Body of pancreas (tissue), 4 donors: ENCODE measurements around the gene BANP. TPM values are rescaled to one million over a fixed set of nuclear protein-coding genes. Genes with fewer than 3 reads are reported as not detected.
A peak's percentile ranks its signal among the peaks of the same experiment; 100 is the strongest.

Source experiments
- ATAC-seq: fragments of 150-250 bp; one replicate; pipeline ENCODE4 v1.9.1; 2016
- DNase-seq, 4 donors: peaks; one replicate each; pipeline ENCODE4 v3.0.0-alpha.2; 2019
- H3K27ac ChIP-seq, 4 donors: fragments of 200-600 bp; sonication (generic); 1 replicate in 3 of 4; 2 replicates in 1 of 4; pipeline versions ENCODE4 v1.5.1 to v1.6.1; 2016 to 2019; ENCODE audit warnings: mild to moderate bottlenecking in 1 of 4, mixed read lengths in 1 of 4, moderate library complexity in 1 of 4
- H3K27me3 ChIP-seq, 2 donors: fragments of 200-600 bp; sonication (generic); one replicate each; pipeline ENCODE4 v1.6.0; 2016; ENCODE audit warnings: mild to moderate bottlenecking in 1 of 2
- H3K36me3 ChIP-seq, 2 donors: fragments of 200-600 bp; sonication (generic); replicated peaks in 1 of 2; 2 replicates each; pipeline ENCODE4 v1.5.1; 2016; ENCODE audit warnings: low read depth in 2 of 2; ENCODE audit not compliant: insufficient read depth in 1 of 2
- H3K4me1 ChIP-seq: fragments of 200-600 bp; sonication (generic); one replicate; pipeline ENCODE4 v1.6.0; 2016
- H3K4me3 ChIP-seq, 2 donors: fragments of 200-600 bp; sonication (generic); 1 replicate in 1 of 2; 2 replicates in 1 of 2; pipeline ENCODE4 v1.5.1; 2016 to 2019
- H3K9me3 ChIP-seq, 3 donors: fragments of 200-600 bp; sonication (generic); 1 replicate in 2 of 3; 2 replicates in 1 of 3; pipeline ENCODE4 v1.5.1; 2016
- CTCF ChIP-seq, 7 experiments: fragments of 450-650 bp in 4 of 7; fragments of 200-600 bp in 3 of 7; sonication (generic) in 3 of 7; IDR thresholded peaks; one replicate each; pipeline ENCODE4 v1.5.1; 2016 to 2019; ENCODE audit warnings: antibody characterized with exemption in 7 of 7
- POLR2A ChIP-seq, 3 donors: fragments of 450-650 bp; IDR thresholded peaks; one replicate each; pipeline ENCODE4 v1.6.1; 2016; ENCODE audit warnings: antibody characterized with exemption in 3 of 3, mild to moderate bottlenecking in 2 of 3
- WGBS, 2 donors: methylation state at CpG; one replicate each; pipeline ENCODE4 v1.1.5; 2017; 5-methylcytosine and 5-hydroxymethylcytosine counted together
- intact Hi-C: fragments of 100-400 bp; cut with DNase I; formaldehyde crosslinking; loops from one replicate; pipeline ENCODE4 v1.15.1; 2023
- total RNA-seq, 2 donors: library from RNA; depleted of rRNA; stranded (reverse); fragments of >200 nt; gene quantifications; one replicate each; pipeline ENCODE4 v1.1.0, GENCODE V29; 2016

The BANP gene
- total RNA-seq, 2 donors from 2014 or later, result 19.1 to 20.2 TPM

GRCh38 chr16:87949071-87949744, 2.0 kb upstream of the BANP start:
- no peak for TF ChIP-seq CTCF (IDR thresholded peaks at IDR 0.05)
- no peak for TF ChIP-seq POLR2A (IDR thresholded peaks at IDR 0.05)
- H3K27me3 ChIP-seq, result no peaks in the 10 kb centered on the region
- H3K27ac ChIP-seq, result peak overlapping the region in 1 of 4 donors; percentile 20
- peaks cover 44% of the 10 kb centered on the region for H3K4me1 ChIP-seq
- H3K9me3 ChIP-seq, result no peaks in the 10 kb centered on the region
- ATAC-seq (no peak), DNase-seq (no peak)
- H3K36me3 ChIP-seq, result no peaks in the 10 kb centered on the region
- no peak overlapping the region for H3K4me3 ChIP-seq
- intact Hi-C loops, result no loop called here
- WGBS, 2 donors, result 75 to 76% methylated on average over 16 of the region's 16 CpGs

- H3K27ac ChIP-seq, result peak overlapping the region; percentile 79 to 95 (median 94)
- H3K36me3 ChIP-seq, result no peaks in the 10 kb centered on the region
- H3K9me3 ChIP-seq, result no peaks in the 10 kb centered on the region
- intact Hi-C loops, result no loop called here
- H3K4me3 ChIP-seq, result peak overlapping the region; percentile 62 to 71
- DNase-seq (peak in 2 of 4 donors; percentile 30 to 33), ATAC-seq (no peak)
- TF ChIP-seq POLR2A (IDR thresholded peaks at IDR 0.05), result peak in 1 of 3 donors; percentile 29
- TF ChIP-seq CTCF (IDR thresholded peaks at IDR 0.05), result peak in 1 of 7 experiments; percentile 7
- WGBS, 2 donors, result 1% methylated on average over 28 to 73 of the region's 82 CpGs
- peaks cover 36% of the 10 kb centered on the region for H3K4me1 ChIP-seq
- no peaks in the 10 kb centered on the region for H3K27me3 ChIP-seq
These were observed 611 bp downstream of the BANP start for GRCh38 chr16:87951552-87952538.

- ATAC-seq, result no peak
- DNase-seq, result no peak
- WGBS, 2 donors, result 84 to 92% methylated on average over 16 of the region's 16 CpGs
- Histone ChIP-seq H3K27ac (peak overlapping the region in 2 of 4 donors; percentile 94 to 95), H3K36me3 (no peaks in the 10 kb centered on the region), H3K4me1 (peaks cover 36% of the 10 kb centered on the region), H3K9me3 (no peaks in the 10 kb centered on the region), H3K4me3 (no peak overlapping the region), H3K27me3 (no peaks in the 10 kb centered on the region)
- intact Hi-C loops, result no loop called here
- TF ChIP-seq CTCF (IDR thresholded peaks at IDR 0.05), result no peak
- no peak for TF ChIP-seq POLR2A (IDR thresholded peaks at IDR 0.05)
These were observed 1.5 kb downstream of the BANP start for GRCh38 chr16:87952751-87953150.

GRCh38 chr16:87953308-87954215, 2.3 kb downstream of the BANP start:
- H3K27ac ChIP-seq, result peak overlapping the region in 3 of 4 donors; percentile 66 to 94 (median 73)
- ATAC-seq (no peak), DNase-seq (no peak)
- intact Hi-C loops, result no loop called here
- H3K4me3 ChIP-seq, result no peak overlapping the region
- WGBS, 2 donors, result 62 to 63% methylated on average over 14 to 15 of the region's 15 CpGs
- TF ChIP-seq POLR2A (IDR thresholded peaks at IDR 0.05), result peak in 2 of 3 donors; percentile 5 to 51
- no peak for TF ChIP-seq CTCF (IDR thresholded peaks at IDR 0.05)
- H3K4me1 ChIP-seq, result peaks cover 36% of the 10 kb centered on the region
- no peaks in the 10 kb centered on the region for H3K36me3 ChIP-seq
- no peaks in the 10 kb centered on the region for H3K27me3 ChIP-seq
- H3K9me3 ChIP-seq, result no peaks in the 10 kb centered on the region
